Smooth muscle cell (in vitro differentiated cells): Measurements from ENCODE around the gene FRRS1. TPM values are rescaled to one million over a fixed set of nuclear protein-coding genes. Genes with fewer than 3 reads are reported as not detected.

ENCODE experiments used
- DNase-seq: peaks from one replicate; lab custom pipeline; 2025; ENCODE audit not compliant: unreplicated experiment; lab: John Stamatoyannopoulos, UW
- H2AFZ ChIP-seq: fragments of 200-600 bp; sonication (generic); 2 replicates; pipeline ENCODE4 v1.6.0; 2016; ENCODE audit warnings: antibody characterized with exemption, low read depth, mild to moderate bottlenecking
- H3F3A ChIP-seq: fragments of 200-600 bp; sonication (generic); 2 replicates; pipeline ENCODE4 v1.6.0; 2017; ENCODE audit warnings: antibody characterized with exemption, low read depth
- H3K27ac ChIP-seq: fragments of 200-600 bp; sonication (generic); 2 replicates; pipeline ENCODE4 v1.5.1; 2016; ENCODE audit warnings: low read depth, mild to moderate bottlenecking
- H3K27me3 ChIP-seq: fragments of 200-600 bp; sonication (generic); 2 replicates; pipeline ENCODE4 v1.6.1; 2016; ENCODE audit warnings: low read depth, mild to moderate bottlenecking
- H3K36me3 ChIP-seq: fragments of 200-600 bp; sonication (generic); 2 replicates; pipeline ENCODE4 v1.5.1; 2016; ENCODE audit warnings: low read depth
- H3K4me1 ChIP-seq: fragments of 200-600 bp; sonication (generic); 2 replicates; pipeline ENCODE4 v1.5.1; 2016; ENCODE audit warnings: low read depth
- H3K4me2 ChIP-seq: fragments of 200-600 bp; sonication (generic); 2 replicates; pipeline ENCODE4 v1.6.0; 2016; ENCODE audit warnings: mild to moderate bottlenecking
- H3K4me3 ChIP-seq: fragments of 200-600 bp; sonication (generic); 2 replicates; pipeline ENCODE4 v1.5.1; 2016; ENCODE audit warnings: mild to moderate bottlenecking
- H3K79me2 ChIP-seq: fragments of 200-600 bp; sonication (generic); 2 replicates; pipeline ENCODE4 v1.6.0; 2016; ENCODE audit warnings: low read depth, mild to moderate bottlenecking
- H3K9ac ChIP-seq: fragments of 200-600 bp; sonication (generic); 2 replicates; pipeline ENCODE4 v1.6.0; 2016; ENCODE audit warnings: low read depth
- H3K9me3 ChIP-seq: fragments of 200-600 bp; sonication (generic); replicated peaks from 2 replicates; pipeline ENCODE4 v1.5.1; 2016; ENCODE audit warnings: low read depth
- H4K20me1 ChIP-seq: fragments of 200-600 bp; sonication (generic); 2 replicates; pipeline ENCODE4 v1.6.0; 2016; ENCODE audit warnings: low read depth
- WGBS: methylation state at CpG from one replicate; pipeline ENCODE4 v1.1.7; 2016; ENCODE audit warnings: low lambda C conversion rate; 5-methylcytosine and 5-hydroxymethylcytosine counted together
- polyA plus RNA-seq: library from polyadenylated mRNA; unstranded; fragments of >200 nt; fragmentation: Nextera tagmentation; extraction: Ambion mirVana; gene quantifications from 2 replicates; pipeline ENCODE4 v1.2.1, GENCODE V29; 2016
- total RNA-seq: library from RNA; depleted of rRNA; stranded (reverse); fragments of >200 nt; gene quantifications from 2 replicates; pipeline ENCODE4 v1.2.3, GENCODE V29; 2014
- TF ChIP-seq, protein P1 (sequence below): fragments of 200-600 bp; sonication (generic); IDR thresholded peaks from 2 replicates; pipeline ENCODE4 v1.5.1; 2017; ENCODE audit warnings: borderline replicate concordance, mild to moderate bottlenecking, antibody characterized with exemption; ENCODE audit not compliant: insufficient read depth, poor library complexity, severe bottlenecking

FRRS1 gene
- total and polyA plus RNA-seq, 2 experiments from 2014 or later, result 0.79 to 17.0 TPM

DNA sequence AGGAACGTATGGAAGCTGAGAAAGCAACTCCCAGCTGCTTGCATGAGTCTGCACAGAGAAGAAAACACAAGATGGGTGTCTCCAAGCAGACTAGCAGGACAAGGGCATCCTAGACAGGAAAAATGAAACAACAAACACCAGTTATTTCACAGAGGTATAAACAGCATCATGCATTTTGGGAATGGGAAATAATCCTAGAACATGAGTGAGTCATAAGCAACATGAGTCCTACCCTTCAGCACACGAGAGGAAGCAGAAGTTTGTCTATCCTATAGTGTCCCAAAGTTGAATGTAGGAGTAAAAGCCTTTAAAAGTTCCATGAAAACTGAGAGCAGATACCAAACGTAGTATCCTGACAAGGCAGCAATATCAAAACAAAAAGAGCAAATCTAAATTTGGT lies 11.3 kb upstream of the FRRS1 start:
- Histone ChIP-seq H3K36me3 (no peaks in the 10 kb centered on the region), H3K27ac (no peak overlapping the region), H3K79me2 (no peaks in the 10 kb centered on the region), H3K27me3 (no peaks in the 10 kb centered on the region), H3K4me3 (no peak overlapping the region), H3F3A (no peaks in the 10 kb centered on the region), H3K4me2 (no peak overlapping the region), H3K9ac (no peak overlapping the region), H3K9me3 (no peaks in the 10 kb centered on the region), H4K20me1 (no peaks in the 10 kb centered on the region), H3K4me1 (no peaks in the 10 kb centered on the region), H2AFZ (no peak overlapping the region)
- no peak for DNase-seq
- WGBS, result 64% methylated on average over 3 of the region's 3 CpGs
- TF ChIP-seq, protein P1, sequence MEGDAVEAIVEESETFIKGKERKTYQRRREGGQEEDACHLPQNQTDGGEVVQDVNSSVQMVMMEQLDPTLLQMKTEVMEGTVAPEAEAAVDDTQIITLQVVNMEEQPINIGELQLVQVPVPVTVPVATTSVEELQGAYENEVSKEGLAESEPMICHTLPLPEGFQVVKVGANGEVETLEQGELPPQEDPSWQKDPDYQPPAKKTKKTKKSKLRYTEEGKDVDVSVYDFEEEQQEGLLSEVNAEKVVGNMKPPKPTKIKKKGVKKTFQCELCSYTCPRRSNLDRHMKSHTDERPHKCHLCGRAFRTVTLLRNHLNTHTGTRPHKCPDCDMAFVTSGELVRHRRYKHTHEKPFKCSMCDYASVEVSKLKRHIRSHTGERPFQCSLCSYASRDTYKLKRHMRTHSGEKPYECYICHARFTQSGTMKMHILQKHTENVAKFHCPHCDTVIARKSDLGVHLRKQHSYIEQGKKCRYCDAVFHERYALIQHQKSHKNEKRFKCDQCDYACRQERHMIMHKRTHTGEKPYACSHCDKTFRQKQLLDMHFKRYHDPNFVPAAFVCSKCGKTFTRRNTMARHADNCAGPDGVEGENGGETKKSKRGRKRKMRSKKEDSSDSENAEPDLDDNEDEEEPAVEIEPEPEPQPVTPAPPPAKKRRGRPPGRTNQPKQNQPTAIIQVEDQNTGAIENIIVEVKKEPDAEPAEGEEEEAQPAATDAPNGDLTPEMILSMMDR, result no peak

DNA sequence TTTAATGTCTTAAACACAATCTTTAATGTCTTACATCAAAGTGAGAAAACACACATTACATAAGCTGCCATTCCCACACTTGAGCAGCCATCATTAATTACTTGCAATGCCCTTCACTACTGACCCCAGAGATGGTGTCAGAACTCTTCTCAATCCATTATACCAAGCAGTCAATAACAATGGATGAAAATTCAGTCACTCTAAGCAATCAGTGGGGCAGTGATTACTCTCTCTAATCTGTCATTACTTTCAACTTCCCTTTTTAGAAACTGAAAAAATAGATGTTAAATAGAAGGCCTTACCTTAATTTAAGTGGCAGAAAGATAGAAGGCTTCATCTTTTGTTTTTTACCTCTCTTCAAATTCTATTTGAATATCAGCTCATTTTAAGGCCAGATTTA lies 9.7 kb upstream of the FRRS1 start:
- Histone ChIP-seq H3K4me3 (no peak overlapping the region), H3K27me3 (no peaks in the 10 kb centered on the region), H3K9ac (no peak overlapping the region), H4K20me1 (no peaks in the 10 kb centered on the region), H3K4me2 (no peak overlapping the region), H3K27ac (no peak overlapping the region), H3K79me2 (no peaks in the 10 kb centered on the region), H3F3A (no peaks in the 10 kb centered on the region), H3K4me1 (no peaks in the 10 kb centered on the region), H3K36me3 (no peaks in the 10 kb centered on the region), H2AFZ (no peak overlapping the region), H3K9me3 (no peaks in the 10 kb centered on the region)
- TF ChIP-seq, protein P1, result no peak
- no peak for DNase-seq

DNA sequence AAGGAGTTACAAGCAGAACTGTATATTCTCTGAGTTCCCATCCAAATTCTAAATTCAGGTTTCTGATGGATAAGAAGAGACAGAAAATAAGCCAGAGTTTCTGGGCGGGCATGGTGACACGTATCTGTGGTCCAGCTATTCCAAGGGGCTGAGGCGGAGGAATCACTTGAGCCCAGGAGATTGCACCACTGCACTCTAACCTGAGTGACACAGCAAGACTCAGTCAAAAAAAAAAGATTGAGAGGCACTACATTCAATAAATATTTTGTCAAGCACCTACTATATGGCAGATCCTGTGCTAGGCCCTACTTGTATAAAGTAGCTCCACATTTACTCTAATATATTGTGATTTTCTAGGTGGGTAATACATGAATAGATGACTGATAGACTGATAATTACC lies 6.4 kb upstream of the FRRS1 start:
- DNase-seq, result no peak
- Histone ChIP-seq H3K4me3 (no peak overlapping the region), H4K20me1 (no peaks in the 10 kb centered on the region), H3F3A (no peaks in the 10 kb centered on the region), H2AFZ (no peak overlapping the region), H3K4me2 (no peak overlapping the region), H3K27ac (no peak overlapping the region), H3K9me3 (no peaks in the 10 kb centered on the region), H3K9ac (no peak overlapping the region), H3K4me1 (no peaks in the 10 kb centered on the region), H3K79me2 (no peaks in the 10 kb centered on the region), H3K27me3 (no peaks in the 10 kb centered on the region), H3K36me3 (no peaks in the 10 kb centered on the region)
- 83% methylated on average over 3 of the region's 3 CpGs for WGBS
- TF ChIP-seq, protein P1, result no peak

DNA sequence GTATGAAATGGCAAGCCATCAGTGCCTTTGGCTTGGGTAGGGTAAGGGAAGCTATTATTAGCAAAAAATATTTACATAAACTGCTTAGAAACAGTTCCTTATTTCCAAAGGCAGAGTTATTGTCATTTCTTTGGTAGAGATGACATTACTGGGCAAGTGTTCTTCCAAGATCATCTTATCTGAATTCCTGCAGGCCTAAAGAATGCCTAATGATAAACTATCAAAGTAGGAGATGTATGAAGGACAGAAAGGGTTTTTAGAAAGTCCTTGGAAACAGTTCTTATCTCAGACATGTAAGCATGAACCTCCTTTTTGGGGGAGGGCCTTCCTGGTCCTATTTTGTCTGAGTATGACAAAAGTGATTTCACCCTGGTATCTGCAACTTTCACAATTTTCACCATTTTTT lies 5.1 kb upstream of the FRRS1 start:
- Histone ChIP-seq H4K20me1 (no peaks in the 10 kb centered on the region), H3K27me3 (no peaks in the 10 kb centered on the region), H3K4me1 (peaks cover 5% of the 10 kb centered on the region), H3K27ac (no peak overlapping the region), H3F3A (no peaks in the 10 kb centered on the region), H3K36me3 (no peaks in the 10 kb centered on the region), H3K9me3 (no peaks in the 10 kb centered on the region), H3K79me2 (no peaks in the 10 kb centered on the region), H3K4me3 (no peak overlapping the region), H2AFZ (peak overlapping the region; percentile 0), H3K9ac (no peak overlapping the region), H3K4me2 (no peak overlapping the region)
- DNase-seq, result no peak
- TF ChIP-seq, protein P1, result no peak
